GM21526 (cell line): ENCODE results near the gene SPSB4.

Experiments used
- ATAC-seq: cut with Tn5 transposase; IDR thresholded peaks from one replicate; pipeline ENCODE4 v1.9.1; 2021; ENCODE audit warnings: moderate library complexity; ENCODE audit not compliant: unreplicated experiment, low FRiP score

Gene SPSB4

GRCh38 chr3:141052201-141053069 is 1.3 kb downstream of the SPSB4 start:
- no peak for ATAC-seq

GRCh38 chr3:141055136-141055535 is 4.0 kb downstream of the SPSB4 start:
- no peak for ATAC-seq

GRCh38 chr3:141055536-141056445 is 4.6 kb downstream of the SPSB4 start:
- no peak for ATAC-seq

DNA sequence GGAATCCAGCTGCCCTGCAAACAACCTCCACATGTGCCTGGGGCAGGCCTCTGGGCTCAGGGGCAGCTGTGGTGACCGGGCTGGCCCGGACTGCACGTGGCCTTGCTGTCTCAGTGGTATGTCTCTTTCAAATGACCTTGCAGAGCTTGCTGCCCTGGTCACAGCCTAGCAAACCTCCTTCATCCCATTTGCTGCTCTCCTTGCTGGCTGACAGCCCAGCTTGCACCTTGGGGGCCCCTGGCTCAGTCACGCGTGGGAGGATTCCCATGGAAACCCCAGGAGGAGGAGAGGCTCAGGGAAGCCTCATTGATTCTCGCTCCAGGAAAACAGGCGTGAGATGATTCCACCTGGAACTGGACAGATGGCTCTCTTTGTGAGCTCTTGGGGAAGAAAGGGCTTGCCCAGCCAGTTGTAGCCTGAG is 5.6 kb downstream of the SPSB4 start:
- no peak for ATAC-seq

- no peak for ATAC-seq
Observed at GRCh38 chr3:141057436-141057835, 6.3 kb downstream of the SPSB4 start.

- ATAC-seq = no peak
Observed at GRCh38 chr3:141057946-141058800, 7.0 kb downstream of the SPSB4 start.

DNA sequence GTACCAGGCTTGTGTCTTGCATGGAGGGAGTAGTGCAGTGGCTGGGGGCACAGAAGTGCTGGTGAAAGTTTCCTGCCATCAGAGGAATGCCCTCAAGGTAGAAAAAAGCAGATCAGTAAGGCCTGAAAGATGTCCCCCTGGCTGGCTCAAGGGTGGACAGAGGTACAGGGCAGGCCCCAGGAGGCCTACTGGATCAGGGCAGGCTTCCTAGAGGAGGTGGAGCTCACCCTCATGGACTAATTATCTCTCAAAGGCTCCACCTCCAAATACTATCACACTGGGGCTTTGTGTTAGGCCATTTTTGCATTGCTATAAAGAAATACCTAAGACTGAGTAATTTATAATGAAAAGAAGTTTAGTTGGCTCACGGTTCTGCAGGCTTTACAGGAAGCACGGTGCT is 7.8 kb downstream of the SPSB4 start:
- no peak for ATAC-seq

- ATAC-seq = no peak
Observed at GRCh38 chr3:141059816-141060215, 8.7 kb downstream of the SPSB4 start.

- no peak for ATAC-seq
Observed at GRCh38 chr3:141060327-141060726, 9.2 kb downstream of the SPSB4 start.

DNA sequence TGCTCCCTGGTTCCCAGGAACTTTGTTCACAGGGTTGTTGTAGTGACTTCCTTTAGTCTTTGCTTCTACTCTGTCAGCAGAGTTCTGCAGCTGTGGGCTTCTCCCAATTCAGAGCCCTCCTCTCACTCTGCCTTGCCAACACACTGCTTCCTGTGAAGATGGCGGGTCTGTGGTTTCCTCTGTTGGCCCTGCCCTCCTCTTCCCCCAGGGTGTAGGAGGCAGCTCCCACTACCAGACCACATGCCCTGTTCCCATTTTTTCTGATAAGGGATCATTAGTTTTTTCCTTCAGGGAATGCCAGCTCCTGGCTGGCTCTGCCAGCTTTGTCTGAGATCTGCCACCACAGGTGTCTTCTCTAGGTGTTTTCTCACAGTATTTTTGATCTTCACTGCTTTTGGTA is 12.7 kb downstream of the SPSB4 start:
- no peak for ATAC-seq

DNA sequence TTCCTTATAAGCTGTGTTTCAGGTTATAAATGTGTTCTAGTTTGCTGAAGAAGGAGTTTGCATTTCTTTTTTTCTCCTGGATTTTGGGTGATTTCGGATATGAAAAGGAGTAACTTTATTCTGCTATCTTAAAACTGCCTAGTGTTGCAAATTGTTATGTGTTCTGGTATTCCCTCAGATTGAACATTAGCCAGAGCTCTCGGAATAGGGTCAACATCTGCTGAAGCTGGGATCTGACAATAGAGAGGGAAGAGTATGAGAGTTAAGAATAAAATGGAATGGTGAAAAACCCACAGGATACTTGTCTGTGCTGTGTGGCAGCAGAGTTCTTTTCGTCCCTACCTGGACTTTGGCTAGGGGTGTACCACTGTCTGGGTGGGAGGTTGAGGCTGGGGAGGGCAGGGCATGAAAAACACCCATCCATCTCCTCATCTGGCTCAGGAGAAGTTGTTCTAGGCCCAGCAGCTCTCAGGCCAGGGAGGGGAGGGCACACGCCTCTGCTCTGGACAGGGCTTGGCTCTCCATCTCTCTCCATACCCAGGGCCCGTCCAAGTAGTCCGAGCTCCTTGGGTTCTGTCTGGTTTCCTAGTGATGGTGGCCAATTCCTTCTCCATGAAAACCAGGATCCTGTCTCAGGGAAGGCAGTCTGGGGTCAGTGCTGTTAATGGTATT is 13.2 kb downstream of the SPSB4 start:
- ATAC-seq = no peak

GRCh38 chr3:141065258-141065657 is 14.1 kb downstream of the SPSB4 start:
- no peak for ATAC-seq

DNA sequence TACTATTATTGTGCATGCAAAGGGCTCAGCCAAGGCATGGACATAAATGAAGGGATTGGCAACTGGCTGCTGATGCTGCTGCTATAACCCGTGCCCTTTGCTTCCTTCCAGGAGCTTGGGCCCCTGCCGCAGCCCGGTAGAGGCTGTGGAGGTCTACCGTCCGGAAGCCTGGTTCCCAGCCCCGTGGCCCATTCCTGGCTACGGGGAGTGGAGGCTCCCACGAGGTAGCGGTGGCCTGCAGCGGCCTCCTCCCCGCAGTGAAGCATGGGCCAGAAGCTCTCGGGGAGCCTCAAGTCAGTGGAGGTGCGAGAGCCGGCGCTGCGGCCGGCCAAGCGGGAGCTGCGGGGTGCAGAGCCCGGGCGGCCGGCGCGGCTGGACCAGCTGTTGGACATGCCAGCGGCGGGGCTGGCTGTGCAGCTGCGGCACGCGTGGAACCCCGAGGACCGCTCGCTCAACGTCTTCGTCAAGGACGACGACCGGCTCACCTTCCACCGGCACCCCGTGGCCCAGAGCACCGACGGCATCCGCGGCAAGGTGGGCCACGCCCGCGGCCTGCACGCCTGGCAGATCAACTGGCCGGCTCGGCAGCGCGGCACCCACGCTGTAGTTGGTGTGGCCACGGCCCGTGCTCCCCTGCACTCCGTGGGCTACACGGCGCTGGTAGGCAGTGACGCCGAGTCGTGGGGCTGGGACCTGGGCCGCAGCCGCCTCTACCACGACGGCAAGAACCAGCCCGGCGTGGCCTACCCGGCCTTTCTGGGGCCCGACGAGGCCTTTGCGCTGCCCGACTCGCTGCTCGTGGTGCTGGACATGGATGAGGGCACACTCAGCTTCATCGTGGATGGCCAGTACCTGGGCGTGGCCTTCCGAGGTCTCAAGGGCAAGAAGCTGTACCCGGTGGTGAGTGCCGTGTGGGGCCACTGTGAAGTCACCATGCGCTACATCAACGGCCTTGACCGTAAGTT is 15.0 kb downstream of the SPSB4 start:
- ATAC-seq = no peak

GRCh38 chr3:141067206-141067974 is 16.2 kb downstream of the SPSB4 start:
- ATAC-seq = no peak

DNA sequence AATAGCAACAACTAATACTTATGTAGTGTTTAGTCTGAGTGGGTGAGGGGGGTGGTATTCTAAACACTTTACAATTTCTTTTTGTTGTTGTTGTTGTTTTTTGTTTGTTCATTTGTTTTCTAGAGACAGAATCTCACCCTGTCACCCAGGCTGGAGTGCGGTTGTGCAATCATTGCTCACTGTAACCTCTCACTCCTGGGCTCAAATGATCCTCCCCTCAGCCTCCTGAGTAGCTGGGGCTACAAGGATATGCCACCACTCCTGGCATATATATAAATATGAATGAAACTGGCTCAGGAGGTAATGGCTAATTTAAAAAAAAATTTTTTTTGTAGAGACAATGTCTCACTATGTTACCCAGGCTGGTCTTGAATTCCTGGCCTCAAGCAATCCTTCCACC is 19.1 kb downstream of the SPSB4 start:
- ATAC-seq = no peak

DNA sequence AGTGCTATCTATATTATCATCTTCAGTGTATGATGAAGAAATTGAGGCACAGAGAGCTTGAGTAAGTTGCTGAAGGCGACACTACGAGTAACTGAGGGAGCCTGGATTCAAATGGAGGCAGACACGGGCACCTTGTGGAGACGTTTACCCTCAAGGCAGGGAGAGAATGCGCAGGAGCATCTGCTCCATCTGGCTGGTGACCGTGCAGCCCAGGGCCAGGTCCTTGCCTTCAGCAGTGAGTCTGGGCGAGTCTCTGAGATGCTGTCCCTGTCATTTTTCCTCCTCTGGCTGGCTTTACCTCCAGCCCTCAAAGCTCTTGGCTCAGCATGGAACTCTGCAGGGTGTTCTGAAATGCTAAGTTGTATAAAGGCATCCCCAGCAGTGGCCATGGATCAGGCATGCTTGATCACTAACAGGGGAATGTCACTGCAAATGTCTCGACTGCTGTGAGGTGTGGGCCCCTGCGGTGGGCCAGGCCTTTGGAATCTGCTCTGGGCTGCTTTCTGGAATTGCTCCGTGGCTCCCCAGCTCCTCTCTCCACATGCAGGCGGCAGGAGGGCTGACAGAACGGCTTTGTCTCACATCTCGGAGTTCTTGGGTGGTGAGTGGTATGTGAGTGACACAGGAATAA is 19.7 kb downstream of the SPSB4 start:
- no peak for ATAC-seq

- no peak for ATAC-seq
Observed at GRCh38 chr3:141071681-141072260, 20.6 kb downstream of the SPSB4 start.
